Panc1 (cell line): ENCODE data around the gene TBRG1. TPM values are rescaled to one million over a fixed set of nuclear protein-coding genes. Genes with fewer than 3 reads are reported as not detected.

Experiments used
- ATAC-seq: fragments of 200-7000 bp; cut with Tn5 transposase; 2 replicates; pipeline ENCODE4 v1.9.1; 2020; ENCODE audit warnings: mild to moderate bottlenecking, moderate library complexity
- BruUV-seq: library from RNA; stranded (reverse); fragments of 400-500 nt; replicated peaks from 2 replicates; lab custom pipeline; 2021; lab: Mats Ljungman, UMichigan
- CTCF ChIA-PET: fragments of 300-600 bp; sonication (Branson Sonifier 250); formaldehyde crosslinking; loops from one replicate; lab custom pipeline; 2022; ENCODE audit warnings: antibody characterized with exemption; lab: Charles Lee
- POLR2A ChIA-PET: fragments of 300-600 bp; sonication (Branson Sonifier 250); formaldehyde crosslinking; loops from one replicate; lab custom pipeline; 2022; ENCODE audit warnings: antibody characterized with exemption; lab: Charles Lee
- DNase-seq: peaks from one replicate; pipeline ENCODE4 v3.0.0-alpha.2; 2010; ENCODE audit warnings: low read depth, low spot score
- H3K27ac ChIP-seq: 2 replicates; pipeline ENCODE4 v1.5.1; 2011; ENCODE audit warnings: mild to moderate bottlenecking, low read length, inconsistent platforms
- H3K27me3 ChIP-seq: fragments of 200-500 bp; sonication (Bioruptor generic); 2 replicates; pipeline ENCODE4 v1.6.0; 2014; ENCODE audit warnings: low read length, inconsistent platforms; ENCODE audit not compliant: control insufficient read depth, insufficient read depth
- H3K36me3 ChIP-seq: fragments of 200-500 bp; sonication (Bioruptor generic); 2 replicates; pipeline ENCODE4 v1.5.1; 2014; ENCODE audit warnings: inconsistent platforms, mild to moderate bottlenecking, low read length, moderate library complexity; ENCODE audit not compliant: control insufficient read depth, insufficient read depth
- H3K4me1 ChIP-seq: 2 replicates; pipeline ENCODE4 v1.5.1; 2011; ENCODE audit warnings: inconsistent platforms, mild to moderate bottlenecking, low read length, moderate library complexity; ENCODE audit not compliant: control insufficient read depth, insufficient read depth
- H3K4me3 ChIP-seq, 2 experiments: 2 replicates each; pipeline ENCODE4 v1.5.1; 2011 to 2012; ENCODE audit warnings: low read depth in 2 of 2, low read length in 2 of 2, mild to moderate bottlenecking in 2 of 2, inconsistent platforms in 1 of 2, moderate library complexity in 1 of 2
- H3K9me3 ChIP-seq: fragments of 200-500 bp; sonication (Bioruptor generic); 2 replicates; pipeline ENCODE4 v1.5.1; 2014; ENCODE audit warnings: low read depth, mild to moderate bottlenecking, inconsistent platforms, low read length, moderate library complexity; ENCODE audit not compliant: control insufficient read depth, insufficient read depth
- CTCF ChIP-seq: fragments of 450-650 bp; IDR thresholded peaks from 2 replicates; pipeline ENCODE4 v1.5.1; 2017; ENCODE audit warnings: mild to moderate bottlenecking
- POLR2AphosphoS5 ChIP-seq: IDR thresholded peaks from 2 replicates; pipeline ENCODE4 v1.6.1; 2012; ENCODE audit warnings: mild to moderate bottlenecking, low read depth, low read length, moderate library complexity
- REST ChIP-seq, 2 experiments: IDR thresholded peaks; 2 replicates each; pipeline ENCODE4 v1.6.1; 2011 to 2012; ENCODE audit warnings: low read depth in 2 of 2, control low read depth in 1 of 2, low read length in 1 of 2, mild to moderate bottlenecking in 1 of 2, moderate library complexity in 1 of 2; ENCODE audit not compliant: insufficient read depth in 1 of 2
- SIN3A ChIP-seq: IDR thresholded peaks from 2 replicates; pipeline ENCODE4 v1.6.1; 2012; ENCODE audit warnings: low read depth, mild to moderate bottlenecking, low read length, moderate library complexity, borderline replicate concordance; ENCODE audit not compliant: insufficient read depth
- TCF7L2 ChIP-seq: IDR thresholded peaks from 2 replicates; pipeline ENCODE4 v1.6.1; 2011; ENCODE audit warnings: mild to moderate bottlenecking, low read depth, low read length, inconsistent platforms
- in situ Hi-C: cut with HindIII; loops from 2 replicates; pipeline ENCODE4 v1.10.0; 2016; ENCODE audit warnings: low sequenced_read_pairs, low pct_unique_long_range_greater_than_20kb
- intact Hi-C: fragments of 100-400 bp; cut with micrococcal nuclease; formaldehyde crosslinking; loops from one replicate; pipeline ENCODE4 v1.10.0; 2022; ENCODE audit not compliant: unreplicated experiment
- total RNA-seq: library from RNA; stranded (reverse); gene quantifications from one replicate; pipeline ENCODE4 v1.2.1, GENCODE V29; 2021; ENCODE audit not compliant: unreplicated experiment

Gene TBRG1
- total RNA-seq, 1 experiment from 2014 or later = 35.0 TPM

GRCh38 chr11:124592627-124593026, 30.0 kb upstream of the TBRG1 start:
- Histone ChIP-seq H3K27me3 (peaks cover 14% of the 10 kb centered on the region), H3K4me1 (no peaks in the 10 kb centered on the region), H3K27ac (no peak overlapping the region), H3K4me3 (no peak overlapping the region), H3K9me3 (no peaks in the 10 kb centered on the region), H3K36me3 (no peaks in the 10 kb centered on the region)
- TF ChIP-seq TCF7L2 (no peak), POLR2AphosphoS5 (no peak), SIN3A (no peak), REST (IDR thresholded peaks at IDR 0.05; ENCODE audit: insufficient read depth in 1 of 2, low read depth in 2 of 2, low read length in 1 of 2) (no peak), CTCF (no peak)
- POLR2A ChIA-PET = no interaction called here
- DNase-seq (no peak), ATAC-seq (no peak)
- in situ Hi-C loops (no loop called here), intact Hi-C loops (no loop called here)
- CTCF ChIA-PET = no interaction called here
- no TSS peak for BruUV-seq

GRCh38 chr11:124595302-124595701, 27.4 kb upstream of the TBRG1 start:
- intact Hi-C loops = no loop called here
- no TSS peak for BruUV-seq
- in situ Hi-C loops = no loop called here
- Histone ChIP-seq H3K4me1 (no peaks in the 10 kb centered on the region), H3K36me3 (no peaks in the 10 kb centered on the region), H3K4me3 (no peak overlapping the region), H3K27me3 (peaks cover 13% of the 10 kb centered on the region), H3K27ac (no peak overlapping the region), H3K9me3 (no peaks in the 10 kb centered on the region)
- POLR2A ChIA-PET = no interaction called here
- no peak for DNase-seq
- TF ChIP-seq REST (IDR thresholded peaks at IDR 0.05; ENCODE audit: insufficient read depth in 1 of 2, low read depth in 2 of 2, low read length in 1 of 2) = no peak
- TF ChIP-seq POLR2AphosphoS5 = no peak
- TF ChIP-seq TCF7L2 = no peak
- no peak for TF ChIP-seq SIN3A
- TF ChIP-seq CTCF = no peak
- CTCF ChIA-PET = no interaction called here
- no peak for ATAC-seq
